Subcutaneous abdominal adipose tissue (tissue), 5 donors: ENCODE results near the gene MAP3K12.
A peak's percentile ranks its signal among the peaks of the same experiment; 100 is the strongest.

Experiments used
- H3K27ac ChIP-seq: one replicate; pipeline ENCODE4 v1.7.0; 2013; ENCODE audit warnings: low read depth, mild to moderate bottlenecking, inconsistent platforms, low read length, moderate library complexity
- H3K27me3 ChIP-seq, 5 donors: one replicate each; pipeline ENCODE4 v1.7.0; 2013; ENCODE audit warnings: low read length in 5 of 5, inconsistent platforms in 1 of 5; ENCODE audit not compliant: control insufficient read depth in 5 of 5, insufficient read depth in 4 of 5
- H3K36me3 ChIP-seq, 5 donors: one replicate each; pipeline ENCODE4 v1.7.0; 2013; ENCODE audit warnings: low read length in 5 of 5; ENCODE audit not compliant: control insufficient read depth in 5 of 5, insufficient read depth in 5 of 5
- H3K4me1 ChIP-seq, 5 donors: one replicate each; pipeline ENCODE4 v1.7.0; 2013; ENCODE audit warnings: low read length in 5 of 5, mild to moderate bottlenecking in 3 of 5, moderate library complexity in 1 of 5; ENCODE audit not compliant: control insufficient read depth in 5 of 5, insufficient read depth in 5 of 5
- H3K4me3 ChIP-seq, 5 donors: one replicate each; pipeline ENCODE4 v1.7.0; 2013; ENCODE audit warnings: low read length in 5 of 5, low read depth in 1 of 5
- H3K9ac ChIP-seq, 5 donors: one replicate each; pipeline ENCODE4 v1.7.0; 2013; ENCODE audit warnings: low read length in 5 of 5, mild to moderate bottlenecking in 4 of 5, moderate library complexity in 3 of 5
- H3K9me3 ChIP-seq, 5 donors: one replicate each; pipeline ENCODE4 v1.7.0; 2013; ENCODE audit warnings: low read length in 5 of 5; ENCODE audit not compliant: control insufficient read depth in 5 of 5
- donor health status: healthy.
- donor health status: healthy.
- donor health status: healthy.
- donor health status: healthy.
- donor health status: healthy.

Gene MAP3K12

GRCh38 chr12:53510181-53510812 is 11.0 kb upstream of the MAP3K12 start:
- no peaks in the 10 kb centered on the region for H3K9me3 ChIP-seq
- H3K36me3 ChIP-seq = peaks cover 20 to 77% (median 71%) of the 10 kb centered on the region in 5 donors
- H3K27me3 ChIP-seq = no peaks in the 10 kb centered on the region
- H3K27ac ChIP-seq = no peak overlapping the region
- peaks cover 0 to 17% (median 11%) of the 10 kb centered on the region in 5 donors for H3K4me1 ChIP-seq
- H3K4me3 ChIP-seq = no peak overlapping the region
- H3K9ac ChIP-seq = no peak overlapping the region

DNA sequence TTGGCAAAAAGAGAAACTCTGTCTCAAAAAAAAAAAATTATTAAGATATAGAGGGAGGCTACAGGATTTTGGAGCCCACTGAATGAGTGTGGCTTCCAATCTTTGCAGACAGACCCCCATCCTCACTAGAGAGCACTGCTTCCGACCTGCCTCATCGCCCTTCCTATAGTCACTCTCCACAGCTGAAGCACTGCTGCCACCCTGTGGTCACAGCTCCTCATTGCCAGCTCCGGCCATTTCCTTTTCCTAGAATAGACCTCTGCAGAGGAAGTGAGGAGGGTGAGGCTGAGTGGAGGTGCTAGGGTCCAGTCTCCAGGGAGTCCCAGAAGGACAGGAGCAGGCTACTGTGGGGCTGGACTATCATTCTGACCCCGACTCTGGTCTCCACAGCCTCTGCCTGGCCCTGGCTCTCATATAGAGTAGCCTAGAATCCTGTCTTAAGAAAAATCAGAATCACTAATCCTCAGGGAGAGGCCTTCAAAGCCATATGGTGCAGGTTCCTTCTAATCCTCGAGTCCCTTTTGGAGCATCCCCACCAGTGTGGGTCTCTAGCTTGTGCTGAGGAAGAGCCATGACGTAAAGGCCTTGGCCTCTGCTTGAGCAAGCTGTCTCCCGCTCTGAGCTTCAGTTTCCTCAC is 9.4 kb upstream of the MAP3K12 start:
- H3K36me3 ChIP-seq = peaks cover 8 to 77% (median 69%) of the 10 kb centered on the region in 5 donors
- peak overlapping the region in 1 of 5 donors; percentile 38 for H3K9ac ChIP-seq
- H3K27ac ChIP-seq = no peak overlapping the region
- no peaks in the 10 kb centered on the region for H3K27me3 ChIP-seq
- H3K9me3 ChIP-seq = no peaks in the 10 kb centered on the region
- peaks cover 0 to 23% (median 17%) of the 10 kb centered on the region in 5 donors for H3K4me1 ChIP-seq
- no peak overlapping the region for H3K4me3 ChIP-seq

DNA sequence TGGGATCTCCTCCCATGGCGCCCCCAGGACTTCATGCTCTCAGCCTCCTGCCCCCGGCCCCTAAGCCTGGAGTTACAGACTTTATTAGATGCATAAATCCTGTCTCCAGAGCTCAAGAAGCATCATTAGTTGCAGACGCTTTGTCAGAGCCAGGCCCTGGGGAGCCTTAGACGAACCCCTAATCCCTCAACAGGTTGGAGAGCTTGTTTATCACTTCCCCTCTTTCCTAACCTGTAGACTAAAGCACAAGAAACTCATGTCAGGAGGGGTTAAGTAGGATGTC is 8.3 kb upstream of the MAP3K12 start:
- H3K4me3 ChIP-seq = no peak overlapping the region
- no peak overlapping the region for H3K27ac ChIP-seq
- peaks cover 2 to 30% (median 27%) of the 10 kb centered on the region in 5 donors for H3K4me1 ChIP-seq
- H3K36me3 ChIP-seq = peaks cover 4 to 70% (median 60%) of the 10 kb centered on the region in 5 donors
- H3K27me3 ChIP-seq = no peaks in the 10 kb centered on the region
- H3K9me3 ChIP-seq = no peaks in the 10 kb centered on the region
- H3K9ac ChIP-seq = no peak overlapping the region

DNA sequence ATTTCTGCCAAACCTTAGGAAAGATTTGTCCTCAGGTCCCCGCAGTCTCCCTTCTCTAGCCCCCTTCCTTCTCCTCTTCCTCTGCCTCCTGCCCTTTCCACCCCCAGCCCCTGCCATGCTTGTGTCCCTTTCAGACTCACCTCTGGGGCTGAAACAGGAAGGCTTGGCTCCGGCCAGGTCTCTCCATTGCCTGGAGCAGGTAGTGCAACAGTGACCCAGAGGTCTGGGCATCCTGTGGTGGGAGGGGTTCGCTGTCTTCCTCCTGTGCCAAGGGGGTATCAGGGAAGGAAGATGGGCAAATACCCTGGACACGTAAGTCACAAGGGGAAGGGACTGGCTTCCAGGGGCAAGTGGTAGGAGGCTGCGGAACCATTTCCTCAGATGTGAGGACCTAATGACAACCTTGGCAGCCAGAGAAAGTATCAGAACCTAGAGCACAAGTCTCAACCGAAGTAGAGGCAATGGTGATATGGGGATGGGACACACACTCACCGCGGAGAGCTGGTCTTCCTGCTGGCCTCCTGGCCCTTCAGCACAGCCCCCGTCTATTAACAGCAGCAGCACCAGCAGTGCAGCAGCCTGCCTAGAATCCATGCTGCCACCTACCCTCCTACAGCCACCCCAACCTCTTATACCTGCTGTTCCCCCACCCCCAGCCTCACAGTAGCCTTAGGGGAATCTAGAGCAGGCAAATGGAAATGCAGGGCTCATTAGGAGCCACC is 7.8 kb upstream of the MAP3K12 start, which contains the start of gene NPFF:
Gene NPFF, minus strand, starts transcription at position 604 of the 722 bp plus-strand sequence. Its CDS starts 10 bp downstream, at position 594.
- peaks cover 2 to 65% (median 55%) of the 10 kb centered on the region in 5 donors for H3K36me3 ChIP-seq
- no peaks in the 10 kb centered on the region for H3K9me3 ChIP-seq
- peak within 1 kb of the TSS; percentile 29 for H3K27ac ChIP-seq
- no peak within 1 kb of the TSS for H3K4me3 ChIP-seq
- no peaks in the 10 kb centered on the region for H3K27me3 ChIP-seq
- H3K4me1 ChIP-seq = peaks cover 4 to 35% (median 31%) of the 10 kb centered on the region in 5 donors
- no peak within 1 kb of the TSS for H3K9ac ChIP-seq

- Histone ChIP-seq H3K9ac (no peak overlapping the region), H3K27me3 (no peaks in the 10 kb centered on the region), H3K27ac (peak overlapping the region; percentile 29), H3K36me3 (peaks cover 0 to 58% (median 49%) of the 10 kb centered on the region in 5 donors), H3K4me1 (peaks cover 8 to 41% (median 38%) of the 10 kb centered on the region in 5 donors), H3K9me3 (no peaks in the 10 kb centered on the region), H3K4me3 (no peak overlapping the region)
Observed at GRCh38 chr12:53506450-53506785, 7.2 kb upstream of the MAP3K12 start.

DNA sequence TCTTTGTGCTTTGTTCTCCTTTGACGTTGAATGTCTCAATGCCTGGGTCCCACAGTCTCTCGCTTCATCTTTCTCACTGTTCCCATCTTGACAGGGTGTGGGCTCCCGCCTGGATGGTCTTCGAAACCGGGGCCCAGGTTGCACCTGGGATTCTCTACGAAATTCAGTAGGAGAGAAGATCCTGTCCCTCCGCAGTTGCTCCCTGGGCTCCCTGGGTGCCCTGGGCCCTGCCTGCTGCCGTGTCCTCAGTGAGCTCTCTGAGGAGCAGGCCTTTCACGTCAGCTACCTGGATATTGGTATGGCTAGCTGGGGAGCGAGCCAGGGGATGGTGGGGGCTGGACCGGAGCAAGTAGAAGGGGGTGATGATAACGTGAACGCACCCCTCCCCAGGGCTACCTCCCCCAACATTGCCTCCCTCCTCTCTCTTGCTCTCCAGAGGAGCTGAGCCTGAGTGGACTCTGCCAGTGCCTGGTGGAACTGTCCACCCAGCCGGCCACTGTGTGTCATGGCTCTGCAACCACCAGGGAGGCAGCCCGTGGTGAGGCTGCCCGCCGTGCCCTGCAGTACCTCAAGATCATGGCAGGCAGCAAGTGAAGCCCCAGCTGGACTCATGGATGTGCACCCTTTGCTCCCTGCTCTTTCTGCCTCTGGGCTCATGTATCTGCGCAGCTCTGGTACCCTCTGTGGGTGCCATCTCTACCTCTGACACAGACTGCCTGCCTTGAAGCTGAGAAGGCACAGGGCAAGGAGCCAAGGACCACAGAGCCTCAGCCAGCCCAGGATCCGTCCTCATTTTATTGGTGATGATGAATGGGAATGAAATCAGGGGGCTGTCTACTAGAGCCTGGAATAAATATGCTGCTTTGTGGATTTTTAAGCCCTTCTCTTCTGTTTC is 6.5 kb upstream of the MAP3K12 start:
- Histone ChIP-seq H3K4me1 (peaks cover 8 to 44% (median 39%) of the 10 kb centered on the region in 5 donors), H3K4me3 (no peak overlapping the region), H3K36me3 (peaks cover 0 to 53% (median 44%) of the 10 kb centered on the region in 5 donors)

GRCh38 chr12:53505086-53505485 is 5.8 kb upstream of the MAP3K12 start:
- no peaks in the 10 kb centered on the region for H3K27me3 ChIP-seq
- H3K36me3 ChIP-seq = peaks cover 0 to 46% (median 38%) of the 10 kb centered on the region in 5 donors
- H3K9me3 ChIP-seq = no peaks in the 10 kb centered on the region
- H3K9ac ChIP-seq = peak overlapping the region in 2 of 5 donors; percentile 56 to 71
- H3K4me3 ChIP-seq = no peak overlapping the region
- H3K27ac ChIP-seq = peak overlapping the region; percentile 29
- peaks cover 9 to 47% (median 44%) of the 10 kb centered on the region in 5 donors for H3K4me1 ChIP-seq

More for the DNA sequence above, 6.5 kb upstream of the MAP3K12 start:
- Histone ChIP-seq H3K27me3 (no peaks in the 10 kb centered on the region), H3K9me3 (no peaks in the 10 kb centered on the region), H3K27ac (peak overlapping the region; percentile 29), H3K9ac (peak overlapping the region in 2 of 5 donors; percentile 56 to 71)

- Histone ChIP-seq H3K4me1 (peaks cover 13 to 54% (median 49%) of the 10 kb centered on the region in 5 donors), H3K27ac (no peak overlapping the region), H3K36me3 (peaks cover 0 to 46% (median 38%) of the 10 kb centered on the region in 5 donors), H3K9ac (peak overlapping the region in 2 of 5 donors; percentile 7 to 22), H3K9me3 (no peaks in the 10 kb centered on the region), H3K27me3 (no peaks in the 10 kb centered on the region), H3K4me3 (no peak overlapping the region)
Observed at GRCh38 chr12:53504004-53504920, 5.0 kb upstream of the MAP3K12 start.
